Prostate gland (tissue), 2 donors: ENCODE results near the gene VAV1. TPM values are rescaled to one million over a fixed set of nuclear protein-coding genes. Genes with fewer than 3 reads are reported as not detected.
A peak's percentile ranks its signal among the peaks of the same experiment; 100 is the strongest.
"Not testable (repeated sequence)": the region's sequence is repeated elsewhere in the genome, so short reads cannot be mapped to it uniquely, and the experiment has no call there.

ENCODE experiments used
- DNase-seq: peaks from one replicate; pipeline ENCODE4 v3.0.0-alpha.2; 2019; ENCODE audit warnings: low spot score
- H3K27ac ChIP-seq, 2 donors: fragments of 200-600 bp; sonication (generic); 2 replicates each; pipeline ENCODE4 v1.5.1; 2017 to 2019
- H3K27me3 ChIP-seq: fragments of 200-600 bp; sonication (generic); replicated peaks from 2 replicates; pipeline ENCODE4 v1.5.1; 2019; ENCODE audit not compliant: insufficient read depth
- H3K36me3 ChIP-seq, 2 donors: fragments of 200-600 bp; sonication (generic); 1 replicate in 1 of 2; 2 replicates in 1 of 2; pipeline versions ENCODE4 v1.5.1 to v1.8.1; 2017 to 2019
- H3K4me1 ChIP-seq: fragments of 200-600 bp; sonication (generic); replicated peaks from 2 replicates; pipeline ENCODE4 v1.5.1; 2019
- H3K4me3 ChIP-seq, 2 donors: fragments of 200-600 bp; sonication (generic); 2 replicates each; pipeline ENCODE4 v1.5.1; 2017 to 2019
- H3K9me3 ChIP-seq: fragments of 200-600 bp; sonication (generic); 2 replicates; pipeline ENCODE4 v1.5.1; 2017
- POLR2A ChIP-seq: fragments of 450-650 bp; IDR thresholded peaks from one replicate; pipeline ENCODE4 v1.6.1; 2016; ENCODE audit warnings: antibody characterized with exemption, mild to moderate bottlenecking
- POLR2AphosphoS5 ChIP-seq: sonication (generic); formaldehyde crosslinking; IDR thresholded peaks from one replicate; pipeline ENCODE4 v1.6.1; 2017; ENCODE audit warnings: antibody characterized with exemption
- WGBS: methylation state at CpG from one replicate; pipeline ENCODE4 v1.1.5; 2018; 5-methylcytosine and 5-hydroxymethylcytosine counted together
- intact Hi-C: fragments of 100-400 bp; cut with DNase I; formaldehyde crosslinking; loops from one replicate; pipeline ENCODE4 v1.14.2; 2022
- total RNA-seq, 2 donors: library from RNA; depleted of rRNA; stranded (reverse); fragments of >200 nt; gene quantifications; one replicate each; pipeline ENCODE4 v1.1.0, GENCODE V29; 2016
- TF ChIP-seq, protein P1 (sequence below), 4 experiments: fragments of 200-600 bp in 2 of 4; fragments of 450-650 bp in 2 of 4; sonication (generic) in 2 of 4; IDR thresholded peaks; 1 replicate in 3 of 4; 2 replicates in 1 of 4; pipeline ENCODE4 v1.5.1; 2016 to 2019; ENCODE audit warnings: antibody characterized with exemption in 4 of 4, mild to moderate bottlenecking in 2 of 4, moderate library complexity in 2 of 4

Gene VAV1
- total RNA-seq, 2 donors from 2014 or later: 3.6 to 4.8 TPM

DNA sequence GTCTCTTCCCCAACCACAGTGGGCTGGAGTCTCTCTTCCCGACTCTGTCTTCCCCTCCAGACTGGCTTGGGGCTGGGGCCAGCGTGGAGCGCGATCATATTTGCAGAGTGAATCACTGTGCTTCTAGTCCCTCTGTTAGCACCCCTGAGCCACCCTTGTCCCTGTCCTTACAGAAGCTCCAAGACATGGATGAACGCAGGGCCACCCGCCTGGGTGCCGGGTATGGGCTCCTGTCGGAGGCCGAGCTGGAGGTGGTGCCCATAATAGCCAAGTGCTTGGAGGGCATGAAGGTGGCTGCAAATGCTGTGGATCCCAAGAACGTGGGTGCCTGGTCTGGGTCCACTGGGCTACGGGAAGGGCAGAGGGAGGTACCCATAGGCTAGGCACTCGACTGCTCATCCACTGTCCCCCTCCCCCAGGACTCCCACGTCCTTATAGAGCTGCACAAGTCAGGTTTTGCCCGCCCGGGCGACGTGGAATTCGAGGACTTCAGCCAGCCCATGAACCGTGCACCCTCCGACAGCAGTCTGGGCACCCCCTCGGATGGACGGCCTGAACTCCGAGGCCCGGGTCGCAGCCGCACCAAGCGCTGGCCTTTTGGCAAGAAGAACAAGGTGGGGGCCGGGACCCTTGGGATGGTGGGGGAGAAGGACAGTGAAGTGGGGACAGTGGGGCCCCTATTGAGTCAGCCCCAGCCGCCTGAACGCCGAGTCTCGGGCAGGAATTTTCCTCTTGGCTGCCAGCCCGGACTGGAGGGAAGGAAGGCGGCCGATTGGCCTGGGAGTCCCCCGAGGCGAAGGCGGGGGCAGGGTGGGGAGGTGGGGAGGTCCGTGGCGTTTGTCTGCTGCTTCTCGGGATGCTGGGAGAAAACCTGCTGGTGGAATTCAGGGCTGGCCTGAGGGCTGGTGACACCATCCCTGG lies 27.9 kb upstream of the VAV1 start:
- Histone ChIP-seq H3K27ac (peak overlapping the region; percentile 79 to 81), H3K4me3 (no peak overlapping the region), H3K9me3 (no peaks in the 10 kb centered on the region), H3K36me3 (peaks cover 0 to 12% of the 10 kb centered on the region in 2 donors), H3K4me1 (peaks cover 13% of the 10 kb centered on the region), H3K27me3 (no peaks in the 10 kb centered on the region)
- 17% methylated on average over 40 of the region's 41 CpGs for WGBS
- intact Hi-C loops: no loop called here
- TF ChIP-seq, protein P1, sequence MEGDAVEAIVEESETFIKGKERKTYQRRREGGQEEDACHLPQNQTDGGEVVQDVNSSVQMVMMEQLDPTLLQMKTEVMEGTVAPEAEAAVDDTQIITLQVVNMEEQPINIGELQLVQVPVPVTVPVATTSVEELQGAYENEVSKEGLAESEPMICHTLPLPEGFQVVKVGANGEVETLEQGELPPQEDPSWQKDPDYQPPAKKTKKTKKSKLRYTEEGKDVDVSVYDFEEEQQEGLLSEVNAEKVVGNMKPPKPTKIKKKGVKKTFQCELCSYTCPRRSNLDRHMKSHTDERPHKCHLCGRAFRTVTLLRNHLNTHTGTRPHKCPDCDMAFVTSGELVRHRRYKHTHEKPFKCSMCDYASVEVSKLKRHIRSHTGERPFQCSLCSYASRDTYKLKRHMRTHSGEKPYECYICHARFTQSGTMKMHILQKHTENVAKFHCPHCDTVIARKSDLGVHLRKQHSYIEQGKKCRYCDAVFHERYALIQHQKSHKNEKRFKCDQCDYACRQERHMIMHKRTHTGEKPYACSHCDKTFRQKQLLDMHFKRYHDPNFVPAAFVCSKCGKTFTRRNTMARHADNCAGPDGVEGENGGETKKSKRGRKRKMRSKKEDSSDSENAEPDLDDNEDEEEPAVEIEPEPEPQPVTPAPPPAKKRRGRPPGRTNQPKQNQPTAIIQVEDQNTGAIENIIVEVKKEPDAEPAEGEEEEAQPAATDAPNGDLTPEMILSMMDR (IDR thresholded peaks at IDR 0.05): peak in 1 of 4 experiments; percentile 3
- TF ChIP-seq POLR2A (no peak), POLR2AphosphoS5 (peak; percentile 85)
- peak; percentile 82 for DNase-seq

DNA sequence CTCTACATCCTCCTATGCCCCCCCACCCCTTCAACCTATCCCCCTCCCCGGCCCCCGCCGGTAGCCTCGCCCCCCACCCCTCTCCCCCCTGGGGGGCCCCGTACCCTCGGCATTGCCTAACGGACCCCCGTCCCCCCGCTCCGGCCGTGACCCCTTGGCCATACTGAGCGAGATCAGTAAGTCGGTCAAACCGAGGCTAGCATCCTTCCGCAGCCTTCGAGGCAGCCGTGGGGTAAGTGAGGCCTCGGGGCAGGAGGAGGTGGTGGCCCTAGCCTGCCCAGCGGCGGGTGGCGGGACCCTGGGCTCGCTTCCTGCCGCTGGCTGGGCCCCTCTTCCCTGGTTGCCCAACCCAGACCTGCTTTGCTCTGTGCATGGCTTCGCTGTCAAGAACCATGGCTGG lies 26.5 kb upstream of the VAV1 start:
- intact Hi-C loops: no loop called here
- H3K27me3 ChIP-seq: no peaks in the 10 kb centered on the region
- no peaks in the 10 kb centered on the region for H3K9me3 ChIP-seq
- peaks cover 0 to 24% of the 10 kb centered on the region in 2 donors for H3K36me3 ChIP-seq
- H3K27ac ChIP-seq: no peak overlapping the region
- H3K4me3 ChIP-seq: no peak overlapping the region
- TF ChIP-seq POLR2AphosphoS5 (no peak), POLR2A (no peak)
- TF ChIP-seq, protein P1 (IDR thresholded peaks at IDR 0.05): no peak
- peaks cover 13% of the 10 kb centered on the region for H3K4me1 ChIP-seq
- DNase-seq: no peak
- 95% methylated on average over 13 of the region's 24 CpGs for WGBS

DNA sequence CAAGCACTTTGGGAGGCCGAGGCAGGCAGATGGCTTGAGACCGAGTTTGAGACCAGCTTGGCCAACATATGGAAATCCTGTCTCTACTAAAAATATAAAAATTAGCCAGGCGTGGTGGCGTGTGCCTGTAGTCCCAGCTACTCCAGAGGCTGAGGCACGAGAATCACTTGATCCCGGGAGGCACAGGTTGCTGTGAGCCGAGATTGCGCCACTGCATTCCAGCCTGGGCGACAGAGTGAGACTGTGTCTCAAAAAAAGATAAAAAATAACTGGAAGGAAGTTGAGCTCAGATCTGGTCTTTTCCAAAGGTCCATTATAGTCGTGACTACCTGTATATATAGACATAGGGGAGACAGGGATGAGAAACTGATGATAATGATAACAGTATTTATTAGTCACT lies 24.0 kb upstream of the VAV1 start:
- Histone ChIP-seq H3K36me3 (peaks cover 0 to 24% of the 10 kb centered on the region in 2 donors), H3K4me1 (peaks cover 12% of the 10 kb centered on the region)
- DNase-seq, H3K4me3 ChIP-seq, intact Hi-C loops, H3K27ac ChIP-seq, H3K27me3 ChIP-seq, H3K9me3 ChIP-seq: not testable (repeated sequence)
- WGBS: 92% methylated on average over 10 of the region's 10 CpGs

DNA sequence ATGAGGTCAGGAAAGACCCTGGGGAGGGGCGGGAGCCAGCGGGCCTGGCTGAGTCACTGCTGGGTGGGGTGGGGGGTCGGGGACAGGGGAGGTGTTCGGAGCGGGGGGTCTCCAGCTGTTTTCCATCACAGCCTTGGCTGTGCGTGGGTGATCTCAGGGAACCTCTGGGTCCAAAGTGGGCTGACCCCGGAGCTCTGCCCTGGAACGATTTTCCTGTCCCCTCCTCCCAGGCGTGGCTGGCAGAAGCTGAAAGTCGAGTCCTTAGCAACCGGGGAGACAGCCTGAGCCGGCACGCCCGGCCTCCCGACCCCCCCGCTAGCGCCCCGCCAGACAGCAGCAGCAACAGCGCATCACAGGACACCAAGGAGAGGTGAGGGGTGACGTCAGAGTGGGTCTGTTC lies 22.4 kb upstream of the VAV1 start:
- Histone ChIP-seq H3K27me3 (no peaks in the 10 kb centered on the region), H3K27ac (no peak overlapping the region), H3K9me3 (no peaks in the 10 kb centered on the region), H3K4me3 (no peak overlapping the region), H3K36me3 (peaks cover 0 to 24% of the 10 kb centered on the region in 2 donors), H3K4me1 (no peaks in the 10 kb centered on the region)
- WGBS: 57% methylated on average over 19 of the region's 20 CpGs
- intact Hi-C loops: loop anchor here (10.0 kb wide), 1 partner anchor 115 kb away; no protein-coding TSS in a partner anchor
- DNase-seq: no peak
- TF ChIP-seq, protein P1 (IDR thresholded peaks at IDR 0.05): no peak
- no peak for TF ChIP-seq POLR2A
- no peak for TF ChIP-seq POLR2AphosphoS5

DNA sequence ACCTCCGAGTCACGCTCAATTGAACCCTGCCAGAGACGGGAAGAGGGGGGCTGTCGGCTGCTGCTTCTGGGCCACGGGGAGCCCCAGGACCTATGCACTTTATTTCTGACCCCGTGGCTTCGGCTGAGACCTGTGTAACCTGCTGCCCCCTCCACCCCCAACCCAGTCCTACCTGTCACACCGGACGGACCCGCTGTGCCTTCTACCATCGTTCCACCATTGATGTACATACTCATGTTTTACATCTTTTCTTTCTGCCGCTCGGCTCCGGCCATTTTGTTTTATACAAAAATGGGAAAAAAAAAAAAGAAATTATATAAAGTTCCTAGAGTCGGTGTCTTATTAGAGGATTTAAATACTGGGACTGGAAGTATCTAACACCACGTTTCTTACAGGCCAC lies 21.3 kb upstream of the VAV1 start:
- Histone ChIP-seq H3K4me3 (no peak overlapping the region), H3K27me3 (no peaks in the 10 kb centered on the region), H3K27ac (no peak overlapping the region), H3K9me3 (no peaks in the 10 kb centered on the region), H3K4me1 (no peaks in the 10 kb centered on the region), H3K36me3 (peaks cover 0 to 24% of the 10 kb centered on the region in 2 donors)
- WGBS: 80% methylated on average over 16 of the region's 16 CpGs
- DNase-seq: no peak
- intact Hi-C loops: loop anchor here (10.0 kb wide), 1 partner anchor 116 kb away; no protein-coding TSS in a partner anchor
- TF ChIP-seq POLR2A: no peak
- TF ChIP-seq, protein P1 (IDR thresholded peaks at IDR 0.05): no peak
- no peak for TF ChIP-seq POLR2AphosphoS5
